A549 (cell line): ENCODE data around the gene CD99. TPM values are rescaled to one million over a fixed set of nuclear protein-coding genes. Genes with fewer than 3 reads are reported as not detected.
A peak's percentile ranks its signal among the peaks of the same experiment; 100 is the strongest.

Experiments used
- ATAC-seq, 2 experiments: fragments of 200-7000 bp in 1 of 2; fragments of >200 bp in 1 of 2; cut with Nextera tagmentation in 1 of 2; cut with Tn5 transposase in 1 of 2; 3 replicates each; pipeline versions ENCODE4 v1.8.0 to v1.9.1; 2018 to 2020; ENCODE audit warnings: mild to moderate bottlenecking in 1 of 2, moderate library complexity in 1 of 2
- CTCF ChIA-PET: fragments of 300-600 bp; sonication (Branson Sonifier 250); formaldehyde crosslinking; extraction: SDS; loops from one replicate; lab custom pipeline; 2021; ENCODE audit warnings: antibody characterized with exemption, inconsistent platforms; lab: Yijun Ruan, JAX
- POLR2A ChIA-PET: fragments of 350-600 bp; formaldehyde crosslinking; extraction: SDS; loops from one replicate; lab custom pipeline; 2021; ENCODE audit warnings: antibody characterized with exemption, inconsistent platforms; lab: Yijun Ruan, JAX
- DNase-seq, 2 experiments: peaks; one replicate each; pipeline versions ENCODE4 v3.0.0 to v3.0.0-alpha.2; 2011 to 2016; ENCODE audit warnings: low read depth in 1 of 2, low spot score in 1 of 2
- FAIRE-seq: peaks from 2 replicates; lab custom pipeline; 2011; peaks lifted over from hg19 to GRCh38; lab: Jason Lieb, UNC
- H3K27ac ChIP-seq, 2 experiments: fragments of >200 bp; sonication (Bioruptor Twin); formaldehyde crosslinking; 3 replicates each; pipeline ENCODE4 v1.5.1; 2016 to 2017
- H3K4me1 ChIP-seq: fragments of >200 bp; sonication (Bioruptor Twin); formaldehyde crosslinking; 3 replicates; pipeline ENCODE4 v1.6.1; 2016
- H3K4me2 ChIP-seq: fragments of >200 bp; sonication (Bioruptor Twin); formaldehyde crosslinking; 3 replicates; pipeline ENCODE4 v1.6.1; 2016
- H3K4me3 ChIP-seq: fragments of >200 bp; sonication (Bioruptor Twin); formaldehyde crosslinking; 3 replicates; pipeline ENCODE4 v1.5.1; 2016
- H3K9me3 ChIP-seq: fragments of >200 bp; sonication (Bioruptor Twin); formaldehyde crosslinking; 3 replicates; pipeline ENCODE4 v1.6.1; 2016
- CBX2 ChIP-seq: fragments of 200-600 bp; sonication (generic); IDR thresholded peaks from 2 replicates; pipeline ENCODE4 v1.6.1; 2016; ENCODE audit warnings: low read depth, mild to moderate bottlenecking, borderline replicate concordance
- CBX8 ChIP-seq: fragments of 200-600 bp; sonication (generic); IDR thresholded peaks from 2 replicates; pipeline ENCODE4 v1.6.1; 2016
- CHD2 ChIP-seq: fragments of 150-350 bp; IDR thresholded peaks from 2 replicates; pipeline ENCODE4 v1.6.1; 2014; ENCODE audit warnings: low read length; ENCODE audit not compliant: partially characterized antibody
- EHMT2 ChIP-seq: fragments of 200-600 bp; sonication (generic); IDR thresholded peaks from 2 replicates; pipeline ENCODE4 v1.6.1; 2016; ENCODE audit warnings: antibody characterized with exemption, low read depth, mild to moderate bottlenecking, moderate library complexity
- EP300 ChIP-seq, 2 experiments: fragments of >200 bp; sonication (Bioruptor Twin); formaldehyde crosslinking; IDR thresholded peaks; 2 replicates in 1 of 2; 3 replicates in 1 of 2; pipeline ENCODE4 v1.6.1; 2016 to 2017
- FOSL2 ChIP-seq, 2 experiments: fragments of 450-650 bp in 1 of 2; fragments of >200 bp in 1 of 2; sonication (Bioruptor Twin) in 1 of 2; formaldehyde crosslinking; IDR thresholded peaks; 2 replicates each; pipeline versions ENCODE4 v1.5.0 to v1.6.1; 2016 to 2020; ENCODE audit warnings: mild to moderate bottlenecking in 1 of 2, moderate library complexity in 1 of 2
- MYC ChIP-seq: IDR thresholded peaks from 2 replicates; pipeline ENCODE4 v1.6.1; 2012; ENCODE audit warnings: mild to moderate bottlenecking, inconsistent platforms, low read length, improper control_type of control experiment, borderline replicate concordance
- RAD21 ChIP-seq, 2 experiments: fragments of >200 bp in 1 of 2; sonication (Bioruptor Twin) in 1 of 2; formaldehyde crosslinking in 1 of 2; IDR thresholded peaks in 1 of 2; conservative IDR thresholded peaks in 1 of 2; 2 replicates in 1 of 2; 3 replicates in 1 of 2; pipeline ENCODE4 v1.6.1; 2012 to 2018; ENCODE audit warnings: inconsistent platforms in 1 of 2
- RNF2 ChIP-seq: fragments of 200-600 bp; sonication (generic); IDR thresholded peaks from 2 replicates; pipeline ENCODE4 v1.6.1; 2016; ENCODE audit warnings: low read depth, mild to moderate bottlenecking, antibody characterized with exemption, moderate library complexity, borderline replicate concordance
- ZFP36 ChIP-seq: fragments of 450-650 bp; IDR thresholded peaks from 2 replicates; pipeline ENCODE4 v1.6.1; 2014; ENCODE audit warnings: borderline replicate concordance; ENCODE audit not compliant: partially characterized antibody
- WGBS: methylation state at CpG from one replicate; pipeline ENCODE4 v1.1.6; 2017; ENCODE audit errors: missing lambda C conversion rate; 5-methylcytosine and 5-hydroxymethylcytosine counted together
- polyA plus RNA-seq, 4 experiments: library from polyadenylated mRNA; depleted of rRNA in 3 of 4; stranded (reverse); fragments of >200 nt; fragmentation: RNase III in 1 of 4; extraction: RNeasy Plus Mini Kit Qiagen cat#74134 plus additional on column Dnase treatment in 1 of 4; gene quantifications; 2 replicates in 3 of 4; 3 replicates in 1 of 4; pipeline ENCODE4 v1.2.3, GENCODE V29; 2011 to 2017
- TF ChIP-seq, protein P1 (sequence below): fragments of >200 bp; sonication (Bioruptor Twin); formaldehyde crosslinking; IDR thresholded peaks from 3 replicates; pipeline ENCODE4 v1.6.1; 2016
- TF ChIP-seq, protein P2 (sequence below): fragments of >200 bp; sonication (Bioruptor Twin); formaldehyde crosslinking; IDR thresholded peaks from 3 replicates; pipeline ENCODE4 v1.5.1; 2016
- TF ChIP-seq, protein P3 (sequence below): fragments of 450-650 bp; IDR thresholded peaks from 2 replicates; pipeline ENCODE4 v1.6.1; 2014; ENCODE audit warnings: antibody characterized with exemption
- TF ChIP-seq, protein P4 (sequence below): IDR thresholded peaks from 2 replicates; pipeline ENCODE4 v1.6.1; 2012

Gene CD99
- polyA plus RNA-seq, 2 of the 4 experiments (the other 2 are of a cell fraction), result 136 to 172 TPM

DNA sequence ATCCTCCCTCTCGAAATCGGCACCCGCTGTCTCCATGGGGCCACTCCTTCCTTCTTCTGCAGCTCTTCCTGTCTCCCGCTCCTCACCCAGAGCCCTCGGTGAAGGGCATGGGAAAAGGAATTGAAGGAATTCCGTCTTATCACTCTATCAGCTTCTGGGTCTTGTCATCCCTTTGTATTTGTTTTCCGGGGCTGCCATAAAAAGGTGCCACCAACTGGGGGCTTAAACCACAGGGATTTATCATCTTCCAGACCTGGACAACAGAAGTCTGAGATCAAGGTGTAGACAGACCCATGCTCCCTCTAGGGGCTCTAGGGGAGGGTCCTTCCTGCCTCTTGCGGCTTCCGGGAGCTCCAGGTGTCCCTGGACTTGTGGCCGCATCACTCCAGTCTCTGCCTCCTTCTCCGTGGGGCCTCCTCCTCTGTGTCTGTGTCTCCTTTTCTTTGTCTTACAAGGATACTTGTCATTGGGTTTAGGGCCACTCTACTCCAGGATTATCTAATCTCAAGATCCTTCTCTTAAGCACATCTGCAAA, 24.0 kb downstream of the CD99 start:
- Histone ChIP-seq H3K4me2 (no peak overlapping the region), H3K4me1 (peaks cover 8% of the 10 kb centered on the region), H3K27ac (no peak overlapping the region), H3K4me3 (no peak overlapping the region), H3K9me3 (no peaks in the 10 kb centered on the region)
- FAIRE-seq (no peak), DNase-seq (no peak), ATAC-seq (no peak)
- ChIA-PET CTCF (no interaction called here), POLR2A (no interaction called here)
- WGBS, result 90% methylated on average over 11 of the region's 11 CpGs
- TF ChIP-seq MYC (no peak), ZFP36 (no peak)

DNA sequence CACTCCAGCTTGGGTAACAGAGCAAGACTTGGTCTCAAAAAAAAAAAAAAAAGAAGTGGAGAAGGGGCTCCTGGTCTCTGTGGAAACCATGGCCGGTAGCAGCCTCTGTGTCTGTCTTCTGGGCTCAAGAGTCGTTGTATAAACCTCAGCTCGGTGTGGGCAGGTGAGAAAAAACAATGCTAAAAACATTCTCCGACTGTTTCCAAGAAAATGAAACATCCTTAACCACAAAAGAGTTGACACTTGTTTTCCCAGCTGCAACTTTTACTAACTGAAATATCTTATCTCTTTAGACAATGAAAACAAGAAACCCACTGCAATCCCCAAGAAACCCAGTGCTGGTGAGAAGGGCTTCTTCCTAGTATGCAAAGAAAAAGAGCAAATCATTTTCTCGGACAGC, 26.2 kb downstream of the CD99 start:
- 91% methylated on average over 5 of the region's 5 CpGs for WGBS
- no peak for DNase-seq
- Histone ChIP-seq H3K4me2 (no peak overlapping the region), H3K4me1 (no peaks in the 10 kb centered on the region), H3K27ac (no peak overlapping the region), H3K4me3 (no peak overlapping the region), H3K9me3 (no peaks in the 10 kb centered on the region)
- CTCF ChIA-PET, result no interaction called here
- POLR2A ChIA-PET, result no interaction called here
- TF ChIP-seq CBX8, result no peak
- FAIRE-seq, result no peak
- ATAC-seq, result no peak

DNA sequence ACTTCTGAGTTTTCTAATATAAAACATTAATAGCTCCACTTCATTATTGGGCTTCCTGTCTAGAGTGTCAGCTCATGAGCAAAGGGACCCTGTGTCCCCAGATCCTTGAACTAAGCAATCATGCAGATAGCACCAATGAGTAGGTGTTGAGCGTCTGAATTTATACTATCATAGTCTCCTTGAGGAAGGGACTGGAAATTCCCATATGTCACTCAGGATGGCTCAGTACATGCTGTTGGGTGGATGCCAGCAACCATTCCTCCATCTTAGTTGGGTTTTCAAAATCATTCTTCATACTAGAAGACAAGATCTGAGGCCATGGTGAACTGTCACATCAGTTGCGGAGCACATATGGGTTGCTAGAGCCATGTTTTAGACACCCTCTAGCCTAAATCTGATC, 27.7 kb downstream of the CD99 start:
- WGBS, result 88% methylated on average over 2 of the region's 2 CpGs
- CTCF ChIA-PET, result no interaction called here
- POLR2A ChIA-PET, result no interaction called here
- Histone ChIP-seq H3K4me1 (no peaks in the 10 kb centered on the region), H3K4me2 (no peak overlapping the region), H3K4me3 (no peak overlapping the region), H3K27ac (no peak overlapping the region), H3K9me3 (no peaks in the 10 kb centered on the region)
- FAIRE-seq (no peak), DNase-seq (no peak), ATAC-seq (no peak)
- no peak for TF ChIP-seq EP300 (IDR thresholded peaks at IDR 0.05)
- TF ChIP-seq, protein P1, sequence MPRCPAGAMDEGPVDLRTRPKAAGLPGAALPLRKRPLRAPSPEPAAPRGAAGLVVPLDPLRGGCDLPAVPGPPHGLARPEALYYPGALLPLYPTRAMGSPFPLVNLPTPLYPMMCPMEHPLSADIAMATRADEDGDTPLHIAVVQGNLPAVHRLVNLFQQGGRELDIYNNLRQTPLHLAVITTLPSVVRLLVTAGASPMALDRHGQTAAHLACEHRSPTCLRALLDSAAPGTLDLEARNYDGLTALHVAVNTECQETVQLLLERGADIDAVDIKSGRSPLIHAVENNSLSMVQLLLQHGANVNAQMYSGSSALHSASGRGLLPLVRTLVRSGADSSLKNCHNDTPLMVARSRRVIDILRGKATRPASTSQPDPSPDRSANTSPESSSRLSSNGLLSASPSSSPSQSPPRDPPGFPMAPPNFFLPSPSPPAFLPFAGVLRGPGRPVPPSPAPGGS, result no peak
- no peak for TF ChIP-seq MYC
- no peak for TF ChIP-seq CHD2
- no peak for TF ChIP-seq FOSL2 (IDR thresholded peaks at IDR 0.05)
- TF ChIP-seq FOSL2 (CRISPR knock-in tag; IDR thresholded peaks at IDR 0.05), result no peak
- TF ChIP-seq, protein P2, sequence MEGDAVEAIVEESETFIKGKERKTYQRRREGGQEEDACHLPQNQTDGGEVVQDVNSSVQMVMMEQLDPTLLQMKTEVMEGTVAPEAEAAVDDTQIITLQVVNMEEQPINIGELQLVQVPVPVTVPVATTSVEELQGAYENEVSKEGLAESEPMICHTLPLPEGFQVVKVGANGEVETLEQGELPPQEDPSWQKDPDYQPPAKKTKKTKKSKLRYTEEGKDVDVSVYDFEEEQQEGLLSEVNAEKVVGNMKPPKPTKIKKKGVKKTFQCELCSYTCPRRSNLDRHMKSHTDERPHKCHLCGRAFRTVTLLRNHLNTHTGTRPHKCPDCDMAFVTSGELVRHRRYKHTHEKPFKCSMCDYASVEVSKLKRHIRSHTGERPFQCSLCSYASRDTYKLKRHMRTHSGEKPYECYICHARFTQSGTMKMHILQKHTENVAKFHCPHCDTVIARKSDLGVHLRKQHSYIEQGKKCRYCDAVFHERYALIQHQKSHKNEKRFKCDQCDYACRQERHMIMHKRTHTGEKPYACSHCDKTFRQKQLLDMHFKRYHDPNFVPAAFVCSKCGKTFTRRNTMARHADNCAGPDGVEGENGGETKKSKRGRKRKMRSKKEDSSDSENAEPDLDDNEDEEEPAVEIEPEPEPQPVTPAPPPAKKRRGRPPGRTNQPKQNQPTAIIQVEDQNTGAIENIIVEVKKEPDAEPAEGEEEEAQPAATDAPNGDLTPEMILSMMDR, result no peak
- no peak for TF ChIP-seq CBX8
- no peak for TF ChIP-seq RAD21 (conservative IDR thresholded peaks at IDR 0.05 in 1 of 2, IDR thresholded peaks at IDR 0.05 in 1 of 2)
- TF ChIP-seq, protein P3, sequence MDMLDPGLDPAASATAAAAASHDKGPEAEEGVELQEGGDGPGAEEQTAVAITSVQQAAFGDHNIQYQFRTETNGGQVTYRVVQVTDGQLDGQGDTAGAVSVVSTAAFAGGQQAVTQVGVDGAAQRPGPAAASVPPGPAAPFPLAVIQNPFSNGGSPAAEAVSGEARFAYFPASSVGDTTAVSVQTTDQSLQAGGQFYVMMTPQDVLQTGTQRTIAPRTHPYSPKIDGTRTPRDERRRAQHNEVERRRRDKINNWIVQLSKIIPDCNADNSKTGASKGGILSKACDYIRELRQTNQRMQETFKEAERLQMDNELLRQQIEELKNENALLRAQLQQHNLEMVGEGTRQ, result no peak
- TF ChIP-seq RNF2, result no peak
- TF ChIP-seq CBX2, result no peak

DNA sequence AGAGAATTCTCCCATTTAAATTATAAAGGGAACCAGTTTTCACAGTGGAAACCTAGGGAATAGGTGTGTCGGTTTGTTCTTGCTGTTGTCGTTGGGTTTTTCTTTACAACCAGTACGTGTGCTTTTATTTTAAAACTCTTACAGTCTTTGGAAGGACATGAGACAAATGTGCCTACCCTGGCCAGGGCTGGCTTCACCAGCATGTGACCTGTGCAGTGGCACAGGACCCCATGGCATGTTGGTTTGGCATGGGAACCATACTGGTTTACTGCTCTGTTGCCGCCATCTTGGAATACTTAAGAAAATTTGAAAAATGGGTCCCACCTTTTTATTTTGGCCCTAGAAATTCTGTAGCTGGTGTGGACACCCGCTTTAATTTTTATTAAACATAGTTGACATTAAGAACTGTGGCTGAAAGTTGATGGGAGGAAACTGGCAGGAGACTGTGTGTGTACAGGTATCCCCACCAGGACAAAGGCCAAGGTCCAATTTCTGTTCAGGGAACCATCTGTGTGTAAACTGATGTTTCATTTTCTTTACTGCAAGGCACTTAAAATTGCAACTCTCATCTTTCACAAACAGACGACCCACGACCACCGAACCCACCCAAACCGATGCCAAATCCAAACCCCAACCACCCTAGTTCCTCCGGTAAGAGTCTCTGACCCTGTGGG, 28.8 kb downstream of the CD99 start:
- Histone ChIP-seq H3K4me3 (no peak overlapping the region), H3K9me3 (no peaks in the 10 kb centered on the region), H3K4me1 (no peaks in the 10 kb centered on the region), H3K27ac (no peak overlapping the region), H3K4me2 (no peak overlapping the region)
- ATAC-seq (no peak), DNase-seq (no peak), FAIRE-seq (no peak)
- CTCF ChIA-PET, result no interaction called here
- POLR2A ChIA-PET, result no interaction called here
- TF ChIP-seq, protein P4, sequence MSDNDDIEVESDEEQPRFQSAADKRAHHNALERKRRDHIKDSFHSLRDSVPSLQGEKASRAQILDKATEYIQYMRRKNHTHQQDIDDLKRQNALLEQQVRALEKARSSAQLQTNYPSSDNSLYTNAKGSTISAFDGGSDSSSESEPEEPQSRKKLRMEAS, result no peak
- TF ChIP-seq EHMT2, result 0 out of 2 replicates have a peak, but pooled peaks have one; percentile 27
- 95% methylated on average over 10 of the region's 10 CpGs for WGBS
